Stimulated activated CD8-positive, alpha-beta memory T cell treated with anti-CD3 and anti-CD28 coated beads, Interleukin-4, amount 100 ng/mL, for 48 hours (primary cell): ENCODE data around the gene POLK.
"Not testable (repeated sequence)": the region's sequence is repeated elsewhere in the genome, so short reads cannot be mapped to it uniquely, and the experiment has no call there.

ENCODE experiments used
- DNase-seq: peaks from one replicate; pipeline ENCODE4 v3.0.0-alpha.2; 2020

The POLK gene

DNA sequence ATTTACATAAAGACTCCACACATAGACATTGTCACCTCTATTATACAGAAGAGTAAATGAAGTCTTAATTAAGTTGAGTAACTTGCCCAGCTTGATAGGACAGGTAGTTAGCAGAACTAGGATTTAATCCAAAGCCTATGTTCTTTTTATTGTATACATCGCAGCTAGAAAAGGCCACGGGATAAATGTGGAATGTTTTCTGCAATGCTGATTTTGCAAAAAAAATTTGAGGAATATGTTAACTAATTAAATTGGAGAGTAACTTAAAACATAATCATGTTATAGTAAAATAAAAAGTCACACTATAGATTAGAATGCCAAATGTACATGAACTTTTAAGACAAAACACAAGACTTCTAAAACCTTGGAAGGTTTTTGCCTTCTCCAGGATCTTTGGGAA is 41.1 kb downstream of the POLK start:
- DNase-seq = no peak

DNA sequence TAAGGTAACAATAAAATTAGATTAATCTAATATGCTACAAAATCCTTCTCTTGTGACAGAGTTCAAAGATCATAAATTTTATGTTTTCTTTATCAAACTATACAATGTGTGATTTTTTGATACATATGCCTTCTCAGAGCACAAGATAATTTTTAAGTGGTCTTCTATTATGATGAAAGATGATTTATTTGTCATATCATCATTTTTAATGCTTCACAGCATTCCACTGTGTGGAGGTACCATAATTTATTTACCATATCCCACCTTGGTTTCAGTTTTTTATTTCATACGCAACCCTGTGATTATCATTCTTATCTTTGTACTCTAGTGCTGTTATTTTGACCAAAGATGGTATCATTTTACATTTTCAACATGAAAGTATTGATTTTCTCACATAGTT is 41.7 kb downstream of the POLK start:
- DNase-seq = no peak

DNA sequence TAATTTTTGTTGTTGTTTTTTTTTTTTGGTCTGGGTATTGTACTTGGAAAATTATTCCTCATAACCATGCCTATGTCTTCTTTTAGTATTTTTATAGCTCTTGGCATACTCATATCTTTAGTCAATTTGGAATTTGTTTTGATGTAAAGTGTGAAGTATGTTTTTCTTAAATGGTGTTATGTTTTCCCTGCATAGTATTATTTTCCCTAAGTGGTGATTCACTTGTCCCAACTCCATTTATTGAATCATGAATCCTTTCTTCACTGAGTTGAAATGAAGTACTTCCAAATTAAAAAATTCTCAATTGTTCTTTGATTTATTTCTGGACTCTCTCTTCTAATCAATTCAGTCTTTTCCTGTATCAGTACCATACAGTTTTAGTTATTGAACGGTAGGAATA is 46.5 kb downstream of the POLK start:
- no peak for DNase-seq

DNA sequence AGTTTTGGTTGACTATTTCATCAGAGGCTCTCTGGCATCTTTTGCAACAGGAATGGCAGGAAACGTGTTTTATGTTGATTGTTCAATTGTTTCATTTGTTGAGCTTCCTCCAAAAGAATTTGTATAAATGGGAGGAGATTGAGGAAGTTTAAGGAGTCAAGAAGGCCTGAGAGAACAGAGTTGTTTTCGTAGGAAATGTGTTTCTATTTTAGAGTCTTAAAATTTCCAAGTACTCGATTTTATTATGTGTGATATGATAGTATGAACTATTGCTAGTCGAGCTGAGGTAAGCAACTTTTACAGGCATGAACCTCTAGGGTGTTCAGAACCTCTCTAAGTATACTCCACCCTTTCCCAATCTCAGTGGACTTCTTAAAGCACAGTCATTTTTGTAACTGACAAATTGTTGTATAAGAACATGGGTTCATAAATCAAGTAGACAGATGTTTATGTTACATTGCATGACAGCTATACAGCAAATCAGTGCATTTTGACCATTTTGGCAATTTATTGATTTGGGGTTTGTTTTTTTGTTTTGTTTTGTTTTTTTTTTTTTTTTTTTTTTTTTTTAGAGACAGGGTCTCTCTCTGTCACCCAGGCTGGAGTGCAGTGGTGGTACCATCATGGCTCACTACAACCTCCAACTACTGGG is 47.4 kb downstream of the POLK start:
- no peak for DNase-seq

- DNase-seq = not testable (repeated sequence)
Observed at GRCh38 chr5:75560655-75561054, 49.0 kb downstream of the POLK start.

GRCh38 chr5:75565991-75566709 is 54.5 kb downstream of the POLK start:
- peak; percentile 40 for DNase-seq

DNA sequence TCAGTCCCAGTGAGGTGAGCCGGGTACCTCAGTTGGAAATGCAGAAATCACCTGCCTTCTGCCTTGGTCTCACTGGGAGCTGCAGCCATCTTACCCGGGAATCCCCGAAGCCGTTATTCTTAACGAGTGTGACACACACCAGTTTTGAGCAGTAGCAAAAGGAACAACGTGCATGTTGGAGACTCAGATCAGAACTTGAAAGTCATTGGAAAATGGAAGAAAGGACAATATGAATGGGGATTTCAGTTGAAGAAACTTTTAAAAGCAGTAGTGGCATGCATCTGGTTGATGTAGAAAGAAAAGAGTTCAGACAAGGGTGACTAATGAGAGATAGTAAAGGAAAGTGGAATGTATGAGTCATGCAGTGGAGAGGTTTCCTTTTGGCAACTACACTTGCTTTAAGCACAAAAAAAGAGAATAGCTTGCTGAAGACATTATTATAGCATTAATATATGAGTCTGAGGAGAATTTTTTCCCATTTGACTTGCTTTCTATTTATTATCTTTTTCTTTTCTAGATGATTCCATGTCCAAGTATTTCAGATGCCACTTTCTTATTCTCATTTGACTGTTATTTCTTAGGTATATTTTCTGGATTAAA is 55.1 kb downstream of the POLK start:
- DNase-seq = peak; percentile 64

DNA sequence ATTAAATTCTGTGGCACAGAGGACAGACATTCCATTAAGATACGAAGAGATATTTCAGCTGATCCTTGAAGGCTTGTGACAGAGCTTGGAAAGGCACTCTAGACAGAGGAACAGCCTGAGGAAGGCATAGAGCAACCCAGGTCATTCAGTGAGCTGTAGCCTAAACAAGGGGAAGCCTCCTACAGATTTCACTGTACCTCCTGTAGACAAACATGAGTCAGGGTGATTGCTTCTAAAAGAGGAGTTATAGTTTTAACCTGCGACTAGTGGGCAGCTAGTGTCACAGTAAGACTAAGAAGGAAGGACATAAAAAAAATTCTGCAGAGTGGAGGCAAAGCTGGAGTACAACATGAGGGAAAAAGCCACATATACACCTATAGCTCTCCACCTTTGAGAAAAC is 56.0 kb downstream of the POLK start:
- no peak for DNase-seq

DNA sequence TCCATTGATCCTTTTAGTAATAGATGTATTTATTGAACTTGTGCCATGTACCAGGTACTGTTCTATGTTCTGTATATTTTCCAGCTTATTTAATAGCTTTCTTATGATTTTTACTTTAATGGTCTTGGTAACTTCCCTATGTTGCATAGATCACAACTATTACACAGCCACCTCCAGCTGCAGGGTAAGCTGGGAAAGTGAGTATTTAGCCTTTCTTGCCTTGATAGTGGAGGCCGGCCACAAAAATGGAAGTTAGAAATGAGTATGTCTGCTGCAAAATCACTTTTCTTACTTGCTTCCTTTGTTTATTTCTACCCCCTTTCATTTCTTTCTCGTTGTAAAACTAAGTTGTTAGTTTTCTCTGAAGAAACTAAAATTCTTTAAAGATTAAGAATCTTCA is 56.5 kb downstream of the POLK start:
- no peak for DNase-seq

DNA sequence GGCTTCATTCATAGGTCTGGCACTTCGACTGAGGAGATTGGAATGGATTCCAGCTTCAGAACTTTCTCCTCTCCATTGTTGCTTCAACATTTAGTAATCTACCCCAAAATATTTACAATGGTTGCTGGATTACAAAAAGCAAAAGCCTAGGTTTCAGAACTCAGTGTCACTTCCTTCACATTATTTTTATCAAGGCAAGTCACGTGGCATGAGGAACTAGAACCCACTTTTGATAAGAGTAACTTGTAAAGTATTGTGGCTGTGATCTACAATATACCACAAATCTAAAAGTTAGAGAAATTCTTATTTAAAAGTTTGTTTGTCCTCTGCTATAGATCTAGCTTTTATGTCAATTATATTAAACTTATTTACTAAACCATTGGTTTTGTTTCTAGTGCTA is 59.9 kb downstream of the POLK start:
- no peak for DNase-seq

- DNase-seq = no peak
Observed at GRCh38 chr5:75574791-75575190, 63.1 kb downstream of the POLK start.

- DNase-seq = not testable (repeated sequence)
Observed at GRCh38 chr5:75578280-75578679, 66.6 kb downstream of the POLK start.

DNA sequence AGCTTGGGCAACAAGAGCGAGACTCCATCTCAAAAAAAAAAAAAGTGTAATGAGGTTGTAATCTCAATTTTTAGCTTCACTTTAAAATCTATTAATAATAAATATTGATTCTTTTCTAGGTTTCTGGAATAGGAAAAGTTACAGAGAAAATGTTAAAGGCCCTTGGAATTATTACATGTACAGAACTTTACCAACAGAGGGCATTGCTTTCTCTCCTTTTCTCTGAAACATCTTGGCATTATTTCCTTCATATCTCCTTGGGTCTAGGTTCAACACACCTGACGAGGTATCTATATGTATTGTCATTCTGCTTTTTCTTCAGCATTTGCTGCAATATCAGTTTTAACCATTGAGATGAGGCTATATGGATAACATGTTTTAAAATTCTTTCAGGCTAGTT is 73.0 kb downstream of the POLK start:
- DNase-seq = no peak

DNA sequence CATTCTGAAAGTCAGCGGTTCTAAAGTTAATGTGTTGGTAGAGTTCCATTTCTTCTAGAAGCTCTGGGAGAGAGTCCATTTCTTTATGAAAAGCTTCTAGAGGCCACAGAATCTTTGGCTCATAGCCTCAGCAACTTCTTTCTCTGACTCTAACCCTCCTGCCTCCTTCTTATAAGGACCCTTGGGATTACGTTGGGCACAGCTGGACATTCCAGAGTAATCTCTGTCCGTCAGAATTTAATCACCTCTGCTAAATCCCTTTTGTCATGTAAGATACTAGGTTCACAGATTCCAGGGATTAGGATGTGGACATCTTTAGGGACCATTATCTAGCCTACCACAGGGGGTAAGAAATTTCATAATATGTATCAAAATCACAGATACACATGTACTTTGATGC is 77.0 kb downstream of the POLK start:
- no peak for DNase-seq

DNA sequence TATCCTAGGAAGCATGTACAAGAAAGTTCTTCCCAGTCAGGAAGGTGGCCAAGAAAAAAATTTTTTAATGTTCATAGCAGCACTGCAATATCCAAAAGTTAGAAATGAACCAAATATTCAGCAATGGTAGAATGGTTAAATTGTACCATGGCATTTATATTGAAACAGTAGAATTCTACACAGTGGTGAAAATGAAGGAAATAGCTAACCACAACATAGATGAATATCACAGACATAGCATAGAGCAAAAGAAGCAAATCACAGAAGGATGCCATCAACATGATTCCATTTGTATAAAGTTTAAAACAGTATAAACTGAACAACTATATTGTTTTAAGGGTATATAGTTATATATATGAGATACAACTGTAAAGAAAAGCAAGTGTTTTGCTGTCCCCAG is 88.8 kb downstream of the POLK start:
- DNase-seq = no peak

GRCh38 chr5:75601567-75601966 is 89.9 kb downstream of the POLK start:
- no peak for DNase-seq

GRCh38 chr5:75601996-75602395 is 90.3 kb downstream of the POLK start:
- no peak for DNase-seq

DNA sequence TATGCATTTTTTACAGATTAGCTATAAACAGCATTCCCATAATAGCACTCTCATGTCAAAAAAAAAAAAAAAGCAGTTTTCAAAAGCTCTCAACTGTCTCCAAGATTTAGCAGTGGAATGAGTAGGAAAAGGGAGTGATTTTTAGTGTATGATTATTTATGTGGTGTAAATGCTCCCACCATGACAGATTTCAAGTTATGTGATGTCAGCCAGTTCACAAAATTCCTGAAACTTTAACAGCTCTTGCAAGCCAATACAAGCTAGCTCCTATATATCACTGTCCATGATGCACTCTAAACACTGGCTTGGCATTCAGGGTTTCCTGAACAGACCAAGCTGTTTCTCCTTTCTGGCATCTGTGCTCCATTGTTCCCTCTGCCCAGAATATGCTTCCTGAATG is 91.7 kb downstream of the POLK start:
- DNase-seq = no peak

GRCh38 chr5:75603821-75604220 is 92.1 kb downstream of the POLK start:
- no peak for DNase-seq

DNA sequence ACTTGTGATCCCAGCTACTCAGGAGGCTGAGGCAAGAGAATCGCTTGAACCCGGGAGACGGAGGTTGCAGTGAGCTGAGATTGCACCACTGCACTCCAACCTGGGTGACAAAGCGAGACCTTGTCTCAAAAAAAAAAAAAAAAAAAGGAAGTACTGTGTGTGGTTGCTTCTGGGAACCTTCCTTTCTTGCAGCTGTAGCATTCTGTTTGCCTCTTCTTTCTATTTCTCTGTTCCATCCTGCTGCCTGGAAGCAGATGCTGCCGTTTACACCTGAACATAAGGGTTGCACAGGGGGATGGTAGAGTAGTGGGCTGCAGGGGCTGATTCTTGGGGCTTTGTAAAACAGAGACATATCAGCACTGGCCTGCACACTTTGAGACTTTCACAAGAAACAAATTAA is 95.7 kb downstream of the POLK start:
- not testable (repeated sequence) for DNase-seq

GRCh38 chr5:75608870-75609269 is 97.2 kb downstream of the POLK start:
- DNase-seq = no peak

DNA sequence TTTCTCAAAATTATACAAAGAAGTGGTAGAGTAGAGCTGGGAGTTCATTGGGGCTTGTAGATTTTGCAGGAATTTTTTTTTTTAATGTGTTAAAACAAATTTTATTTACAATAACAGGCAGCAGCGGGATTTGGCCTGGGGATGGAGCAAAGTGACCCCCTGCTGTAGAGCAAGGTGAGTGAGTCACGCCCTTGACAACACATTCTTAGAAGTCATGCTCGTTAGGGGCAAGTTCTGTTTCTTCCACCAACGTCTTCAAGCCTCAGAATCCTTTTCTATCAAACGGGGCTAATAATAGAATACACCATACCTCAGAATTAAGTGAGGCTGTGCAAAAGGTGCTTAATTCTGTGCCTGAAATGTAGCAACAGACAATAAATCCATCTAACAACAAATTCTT is 98.5 kb downstream of the POLK start:
- no peak for DNase-seq

DNA sequence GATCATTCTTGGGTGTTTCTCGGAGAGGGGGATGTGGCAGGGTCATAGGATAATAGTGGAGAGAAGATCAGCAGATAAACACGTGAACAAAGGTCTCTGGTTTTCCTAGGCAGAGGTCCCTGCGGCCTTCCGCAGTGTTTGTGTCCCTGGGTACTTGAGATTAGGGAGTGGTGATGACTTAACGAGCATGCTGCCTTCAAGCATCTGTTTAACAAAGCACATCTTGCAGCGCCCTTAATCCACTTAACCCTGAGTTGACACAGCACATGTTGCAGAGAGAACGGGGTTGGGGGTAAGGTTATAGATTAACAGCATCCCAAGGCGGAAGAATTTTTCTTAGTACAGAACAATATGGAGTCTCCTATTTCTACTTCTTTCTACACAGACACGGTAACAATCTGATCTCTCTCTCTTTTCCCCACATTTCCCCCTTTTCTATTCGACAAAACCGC is 99.2 kb downstream of the POLK start:
- DNase-seq = not testable (repeated sequence)
